Activated naive CD4-positive, alpha-beta T cell treated with anti-CD3 and anti-CD28 coated beads, Interleukin-2, amount 50 U/mL, for 72 hours (primary cell): ENCODE measurements around the gene UTP25. TPM values are rescaled to one million over a fixed set of nuclear protein-coding genes. Genes with fewer than 3 reads are reported as not detected.

Experiments used
- ATAC-seq, 2 donors: fragments of 150-1000 bp; cut with Tn5 transposase; 2 replicates each; pipeline ENCODE4 v1.10.0; 2021; ENCODE audit warnings: mild to moderate bottlenecking in 2 of 2, moderate library complexity in 2 of 2
- DNase-seq, 2 donors: peaks; one replicate each; pipeline ENCODE4 v3.0.0; 2021 to 2022; ENCODE audit warnings: low spot score in 2 of 2
- H3K27ac Mint-ChIP-seq, 2 donors: one replicate each; pipeline ENCODE4 v1.8.0; 2022; ENCODE audit warnings: mild to moderate bottlenecking in 2 of 2, mixed read lengths in 2 of 2
- H3K36me3 Mint-ChIP-seq, 2 donors: one replicate each; pipeline ENCODE4 v1.8.0; 2022; ENCODE audit warnings: mixed read lengths in 2 of 2
- H3K9me3 Mint-ChIP-seq, 2 donors: one replicate each; pipeline ENCODE4 v1.8.0; 2022; ENCODE audit warnings: mixed read lengths in 2 of 2
- total RNA-seq, 2 donors: library from RNA; stranded (reverse); gene quantifications; one replicate each; pipeline ENCODE4 v1.2.3, GENCODE V29; 2022

UTP25 gene
- total RNA-seq, 2 donors from 2014 or later: 11.3 to 11.4 TPM

DNA sequence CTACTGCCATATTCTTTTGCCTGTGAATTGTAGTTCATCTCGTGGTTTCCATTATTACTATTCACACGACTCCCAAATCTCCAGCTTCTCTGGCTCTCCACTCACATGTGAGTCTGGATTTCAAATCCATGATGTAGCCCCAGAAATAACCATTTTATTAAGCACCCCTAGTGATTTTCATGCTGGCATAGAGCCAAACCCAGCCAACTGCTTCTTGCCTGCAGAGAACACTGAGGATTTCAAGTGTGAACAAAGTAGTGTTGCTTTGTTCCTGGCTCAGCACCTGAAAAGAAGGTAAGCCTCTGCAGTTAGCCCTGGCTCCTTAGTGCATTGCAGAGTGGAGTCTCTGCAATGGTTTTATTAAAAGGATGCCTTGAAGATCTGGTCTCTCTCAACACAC is 25.9 kb downstream of the UTP25 start:
- Mint-ChIP-seq H3K27ac (peak overlapping the region in 1 of 2 donors; percentile 20), H3K9me3 (no peaks in the 10 kb centered on the region), H3K36me3 (peaks cover 6 to 10% of the 10 kb centered on the region in 2 donors)
- DNase-seq (no peak), ATAC-seq (no peak)

GRCh38 chr1:209854196-209854595 is 26.4 kb downstream of the UTP25 start:
- no peak for DNase-seq
- H3K27ac Mint-ChIP-seq: peak overlapping the region; percentile 20 to 70
- no peak for ATAC-seq
- peaks cover 6 to 10% of the 10 kb centered on the region in 2 donors for H3K36me3 Mint-ChIP-seq
- no peaks in the 10 kb centered on the region for H3K9me3 Mint-ChIP-seq

DNA sequence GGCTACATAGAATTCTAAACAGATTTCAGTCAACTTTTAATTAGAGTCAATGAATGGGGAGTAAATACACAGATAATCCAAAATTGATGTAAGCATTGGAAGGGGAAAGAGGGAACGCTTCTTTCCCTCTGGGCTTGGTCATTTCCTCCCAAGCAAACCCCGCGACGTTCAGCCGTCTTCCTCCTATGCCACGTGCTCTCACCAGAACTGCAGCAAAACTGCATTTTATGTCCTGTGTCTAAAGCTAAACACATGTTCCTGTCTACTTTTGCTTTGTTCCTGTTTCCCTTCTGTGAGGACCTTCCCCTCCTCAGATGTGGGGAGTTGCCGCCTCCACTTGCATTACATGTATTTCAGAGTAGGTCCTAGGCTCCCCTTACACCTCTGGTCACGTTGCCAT is 27.2 kb downstream of the UTP25 start:
- no peak for ATAC-seq

DNA sequence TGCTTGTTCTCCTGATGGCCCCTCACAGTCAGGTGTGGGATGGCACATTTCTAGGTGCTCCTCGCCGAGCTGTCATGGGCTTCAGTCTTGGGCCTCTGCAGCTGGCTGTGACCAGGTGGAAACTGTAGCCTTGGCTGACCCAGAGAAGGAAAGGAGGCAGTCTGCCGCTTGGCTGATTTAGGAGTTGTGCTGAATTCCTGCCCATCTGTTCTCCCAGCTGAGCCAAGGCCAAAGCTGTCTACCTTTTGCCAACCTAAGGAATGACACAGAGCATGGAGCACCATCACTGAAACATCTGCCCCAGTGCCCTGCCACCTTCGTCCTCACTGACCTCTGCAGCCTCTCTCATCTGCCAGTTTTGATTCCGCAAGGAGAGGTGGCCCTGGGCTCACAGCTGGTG is 27.9 kb downstream of the UTP25 start:
- Mint-ChIP-seq H3K9me3 (no peaks in the 10 kb centered on the region), H3K27ac (peak overlapping the region; percentile 17 to 56), H3K36me3 (peaks cover 6 to 10% of the 10 kb centered on the region in 2 donors)
- ATAC-seq: no peak
- no peak for DNase-seq

More for the DNA sequence above, 27.2 kb downstream of the UTP25 start:
- Mint-ChIP-seq H3K9me3 (no peaks in the 10 kb centered on the region), H3K27ac (peak overlapping the region in 1 of 2 donors; percentile 17), H3K36me3 (peaks cover 6 to 10% of the 10 kb centered on the region in 2 donors)
- no peak for DNase-seq

- H3K9me3 Mint-ChIP-seq: no peaks in the 10 kb centered on the region
- DNase-seq (no peak), ATAC-seq (no peak)
- H3K27ac Mint-ChIP-seq: no peak overlapping the region
- H3K36me3 Mint-ChIP-seq: peaks cover 3 to 8% of the 10 kb centered on the region in 2 donors
Measured at GRCh38 chr1:209858561-209859103, 30.9 kb downstream of the UTP25 start.

- H3K9me3 Mint-ChIP-seq: no peaks in the 10 kb centered on the region
- DNase-seq: peak in 1 of 2 donors; percentile 72
- ATAC-seq: peak; percentile 86 to 88
- no peak overlapping the region for H3K27ac Mint-ChIP-seq
- H3K36me3 Mint-ChIP-seq: no peaks in the 10 kb centered on the region
Measured at GRCh38 chr1:209860293-209860881, 32.6 kb downstream of the UTP25 start.

- H3K36me3 Mint-ChIP-seq: no peaks in the 10 kb centered on the region
- no peaks in the 10 kb centered on the region for H3K9me3 Mint-ChIP-seq
- DNase-seq: no peak
- H3K27ac Mint-ChIP-seq: no peak overlapping the region
- ATAC-seq: no peak
Measured at GRCh38 chr1:209861242-209861641, 33.5 kb downstream of the UTP25 start.

- Mint-ChIP-seq H3K9me3 (peaks cover 0 to 3% of the 10 kb centered on the region in 2 donors), H3K36me3 (peaks cover 0 to 5% of the 10 kb centered on the region in 2 donors), H3K27ac (no peak overlapping the region)
- DNase-seq (no peak), ATAC-seq (no peak)
Measured at GRCh38 chr1:209862391-209863356, 34.9 kb downstream of the UTP25 start.

DNA sequence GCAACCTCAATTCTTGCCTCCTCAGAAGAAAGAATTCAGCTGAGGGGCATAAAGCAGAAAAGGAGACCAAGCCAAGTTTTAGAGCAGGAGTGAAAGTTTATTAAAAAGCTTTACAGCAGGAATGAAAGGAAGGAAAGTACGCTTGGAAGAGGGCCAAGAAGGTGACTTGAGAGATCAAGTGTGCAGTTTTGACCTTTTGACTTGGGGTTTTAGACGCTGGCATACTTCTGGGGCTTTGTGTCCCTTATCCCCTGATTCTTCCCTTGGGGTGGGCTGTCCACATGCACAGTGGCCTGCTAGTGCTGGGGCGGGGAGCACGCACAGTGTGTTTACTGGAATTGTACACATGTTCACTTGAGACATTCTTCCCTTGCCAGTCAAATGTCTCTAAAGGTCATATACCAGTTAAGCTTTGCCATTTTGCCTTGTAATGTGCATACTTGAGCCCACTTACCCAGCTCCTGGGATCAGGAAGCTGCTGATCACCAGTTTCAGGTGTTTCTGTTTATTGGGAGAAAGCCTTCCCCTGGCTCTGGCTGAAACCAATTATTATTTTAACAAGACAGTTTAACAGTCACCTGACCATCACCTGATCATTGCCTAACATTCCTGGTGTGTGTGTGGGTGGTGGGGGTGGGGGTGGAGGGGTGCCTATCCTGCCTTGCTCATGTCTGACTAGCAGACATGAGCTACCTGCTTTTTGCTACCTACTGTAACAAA is 36.2 kb downstream of the UTP25 start:
- peaks cover 0 to 3% of the 10 kb centered on the region in 2 donors for H3K9me3 Mint-ChIP-seq
- no peak overlapping the region for H3K27ac Mint-ChIP-seq
- DNase-seq (no peak), ATAC-seq (no peak)
- peaks cover 0 to 5% of the 10 kb centered on the region in 2 donors for H3K36me3 Mint-ChIP-seq

- ATAC-seq (no peak), DNase-seq (no peak)
- no peak overlapping the region for H3K27ac Mint-ChIP-seq
- peaks cover 0 to 3% of the 10 kb centered on the region in 2 donors for H3K9me3 Mint-ChIP-seq
- peaks cover 0 to 5% of the 10 kb centered on the region in 2 donors for H3K36me3 Mint-ChIP-seq
Measured at GRCh38 chr1:209866201-209866600, 38.4 kb downstream of the UTP25 start.

- ATAC-seq: no peak
- no peak for DNase-seq
- Mint-ChIP-seq H3K36me3 (peaks cover 0 to 5% of the 10 kb centered on the region in 2 donors), H3K9me3 (peaks cover 0 to 3% of the 10 kb centered on the region in 2 donors), H3K27ac (no peak overlapping the region)
Measured at GRCh38 chr1:209869291-209870149, 41.7 kb downstream of the UTP25 start.

DNA sequence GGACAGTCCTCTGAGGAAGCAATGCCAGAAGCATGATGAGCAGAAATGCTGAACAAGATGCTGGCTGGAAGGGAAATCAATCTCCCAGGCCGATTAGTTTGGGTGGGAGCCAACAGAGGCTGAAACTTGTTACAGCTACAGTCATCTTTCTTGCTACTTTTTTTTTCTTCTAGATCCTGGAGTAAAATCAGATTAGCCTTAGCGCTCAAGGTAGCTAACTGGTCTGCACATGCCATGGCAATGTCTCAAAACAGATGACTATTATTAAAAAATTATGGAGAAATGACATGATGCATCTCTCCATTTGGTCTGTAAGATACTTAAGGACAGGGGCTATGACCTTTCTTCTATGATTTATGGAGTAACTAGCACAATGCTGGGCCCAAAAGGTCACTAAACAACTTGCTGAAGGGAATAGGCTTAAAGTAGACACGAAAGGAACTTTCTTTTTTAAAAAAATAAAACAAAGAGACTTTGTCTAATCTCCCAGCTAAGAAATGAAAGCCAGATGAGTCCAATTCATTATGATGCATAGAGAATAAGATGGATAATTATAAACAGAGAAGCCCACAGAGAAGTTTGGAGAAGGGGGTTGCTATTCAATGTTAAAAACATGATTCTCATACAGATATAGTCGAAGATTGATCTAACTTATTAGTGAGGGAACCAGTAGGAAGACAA is 42.5 kb downstream of the UTP25 start:
- no peak overlapping the region for H3K27ac Mint-ChIP-seq
- no peak for ATAC-seq
- H3K9me3 Mint-ChIP-seq: peaks cover 0 to 3% of the 10 kb centered on the region in 2 donors

GRCh38 chr1:209871006-209871405 is 43.2 kb downstream of the UTP25 start:
- DNase-seq (no peak), ATAC-seq (no peak)
- peaks cover 0 to 5% of the 10 kb centered on the region in 2 donors for H3K36me3 Mint-ChIP-seq
- H3K27ac Mint-ChIP-seq: no peak overlapping the region
- peaks cover 0 to 3% of the 10 kb centered on the region in 2 donors for H3K9me3 Mint-ChIP-seq

More for the DNA sequence above, 42.5 kb downstream of the UTP25 start:
- DNase-seq: no peak
- peaks cover 0 to 5% of the 10 kb centered on the region in 2 donors for H3K36me3 Mint-ChIP-seq

- no peak for ATAC-seq
- DNase-seq: no peak
- H3K36me3 Mint-ChIP-seq: peaks cover 0 to 5% of the 10 kb centered on the region in 2 donors
- H3K27ac Mint-ChIP-seq: no peak overlapping the region
- peaks cover 0 to 3% of the 10 kb centered on the region in 2 donors for H3K9me3 Mint-ChIP-seq
Measured at GRCh38 chr1:209871430-209871829, 43.7 kb downstream of the UTP25 start.

DNA sequence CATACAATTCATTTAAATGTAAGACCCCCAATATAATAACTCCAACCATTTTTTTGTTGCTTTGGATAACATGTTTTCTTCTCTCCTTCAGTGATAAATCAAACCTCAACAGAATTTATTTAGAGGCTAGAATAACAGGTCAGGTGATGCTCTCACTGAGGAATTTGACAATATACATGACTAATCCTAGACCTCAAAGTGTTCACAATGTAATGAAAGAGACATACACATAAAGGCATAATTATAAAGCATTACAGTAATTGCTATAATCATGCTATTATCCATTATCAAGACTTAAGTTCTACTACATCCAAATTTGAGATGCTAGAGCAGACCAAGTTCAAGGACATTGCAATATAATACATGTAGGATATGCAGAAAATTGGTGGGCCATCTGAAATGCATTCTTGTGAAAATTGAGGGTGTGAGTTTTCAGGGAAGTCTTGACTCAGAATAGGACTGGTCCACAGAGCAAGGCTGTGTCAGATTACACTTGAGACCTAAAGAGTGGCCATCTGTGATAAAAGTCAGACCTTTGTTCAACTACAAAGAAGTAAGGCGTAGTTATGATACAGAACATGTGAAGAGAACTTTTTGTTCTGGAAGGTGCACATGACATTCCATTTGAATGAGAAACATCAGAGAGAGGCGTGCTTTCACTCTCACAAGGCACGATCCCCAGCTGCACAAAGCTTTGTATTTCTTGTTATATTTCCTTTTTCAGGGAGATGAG is 45.5 kb downstream of the UTP25 start:
- ATAC-seq (no peak), DNase-seq (no peak)
- no peaks in the 10 kb centered on the region for H3K9me3 Mint-ChIP-seq
- H3K27ac Mint-ChIP-seq: no peak overlapping the region
- no peaks in the 10 kb centered on the region for H3K36me3 Mint-ChIP-seq
